PFSK-1 (cell line): ENCODE data around the gene OVOL3.

Source experiments
- FOXP2 ChIP-seq: optimal IDR thresholded peaks from 2 replicates; pipeline ENCODE3; 2011; ENCODE audit warnings: borderline replicate concordance, control low read depth, inconsistent platforms; ENCODE audit not compliant: insufficient read depth; ENCODE audit errors: extremely low read length, extremely low read depth
- POLR2AphosphoS5 ChIP-seq: IDR thresholded peaks from 2 replicates; pipeline ENCODE4 v1.6.1; 2012; ENCODE audit warnings: low read depth, mild to moderate bottlenecking, control low read depth, low read length, moderate library complexity
- SIN3A ChIP-seq: IDR thresholded peaks from 2 replicates; pipeline ENCODE4 v1.6.1; 2012; ENCODE audit warnings: mild to moderate bottlenecking, low read length, moderate library complexity, borderline replicate concordance; ENCODE audit not compliant: insufficient read depth
- TAF1 ChIP-seq: IDR thresholded peaks from 2 replicates; pipeline ENCODE4 v1.6.1; 2012; ENCODE audit warnings: low read length, control low read depth, borderline replicate concordance; ENCODE audit not compliant: insufficient read depth
- TF ChIP-seq, protein P1 (sequence below), 2 experiments: IDR thresholded peaks; 2 replicates each; pipeline versions ENCODE4 v1.6.1 to v1.8.0; 2011 to 2012; ENCODE audit warnings: low read depth in 2 of 2, low read length in 2 of 2, control low read depth in 1 of 2, inconsistent platforms in 1 of 2, mild to moderate bottlenecking in 1 of 2, moderate library complexity in 1 of 2; ENCODE audit not compliant: insufficient read depth in 1 of 2

The OVOL3 gene

GRCh38 chr19:36120092-36120983 is 9.4 kb downstream of the OVOL3 start:
- TF ChIP-seq TAF1 (no peak), POLR2AphosphoS5 (no peak), SIN3A (no peak)
- TF ChIP-seq, protein P1, sequence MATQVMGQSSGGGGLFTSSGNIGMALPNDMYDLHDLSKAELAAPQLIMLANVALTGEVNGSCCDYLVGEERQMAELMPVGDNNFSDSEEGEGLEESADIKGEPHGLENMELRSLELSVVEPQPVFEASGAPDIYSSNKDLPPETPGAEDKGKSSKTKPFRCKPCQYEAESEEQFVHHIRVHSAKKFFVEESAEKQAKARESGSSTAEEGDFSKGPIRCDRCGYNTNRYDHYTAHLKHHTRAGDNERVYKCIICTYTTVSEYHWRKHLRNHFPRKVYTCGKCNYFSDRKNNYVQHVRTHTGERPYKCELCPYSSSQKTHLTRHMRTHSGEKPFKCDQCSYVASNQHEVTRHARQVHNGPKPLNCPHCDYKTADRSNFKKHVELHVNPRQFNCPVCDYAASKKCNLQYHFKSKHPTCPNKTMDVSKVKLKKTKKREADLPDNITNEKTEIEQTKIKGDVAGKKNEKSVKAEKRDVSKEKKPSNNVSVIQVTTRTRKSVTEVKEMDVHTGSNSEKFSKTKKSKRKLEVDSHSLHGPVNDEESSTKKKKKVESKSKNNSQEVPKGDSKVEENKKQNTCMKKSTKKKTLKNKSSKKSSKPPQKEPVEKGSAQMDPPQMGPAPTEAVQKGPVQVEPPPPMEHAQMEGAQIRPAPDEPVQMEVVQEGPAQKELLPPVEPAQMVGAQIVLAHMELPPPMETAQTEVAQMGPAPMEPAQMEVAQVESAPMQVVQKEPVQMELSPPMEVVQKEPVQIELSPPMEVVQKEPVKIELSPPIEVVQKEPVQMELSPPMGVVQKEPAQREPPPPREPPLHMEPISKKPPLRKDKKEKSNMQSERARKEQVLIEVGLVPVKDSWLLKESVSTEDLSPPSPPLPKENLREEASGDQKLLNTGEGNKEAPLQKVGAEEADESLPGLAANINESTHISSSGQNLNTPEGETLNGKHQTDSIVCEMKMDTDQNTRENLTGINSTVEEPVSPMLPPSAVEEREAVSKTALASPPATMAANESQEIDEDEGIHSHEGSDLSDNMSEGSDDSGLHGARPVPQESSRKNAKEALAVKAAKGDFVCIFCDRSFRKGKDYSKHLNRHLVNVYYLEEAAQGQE (IDR thresholded peaks at IDR 0.05; ENCODE audit: insufficient read depth in 1 of 2, low read depth in 2 of 2, low read length in 2 of 2): no peak

- no peak for TF ChIP-seq POLR2AphosphoS5
- TF ChIP-seq TAF1: no peak
- no peak for TF ChIP-seq SIN3A
Observed at GRCh38 chr19:36120984-36121358, 10.0 kb downstream of the OVOL3 start.

DNA sequence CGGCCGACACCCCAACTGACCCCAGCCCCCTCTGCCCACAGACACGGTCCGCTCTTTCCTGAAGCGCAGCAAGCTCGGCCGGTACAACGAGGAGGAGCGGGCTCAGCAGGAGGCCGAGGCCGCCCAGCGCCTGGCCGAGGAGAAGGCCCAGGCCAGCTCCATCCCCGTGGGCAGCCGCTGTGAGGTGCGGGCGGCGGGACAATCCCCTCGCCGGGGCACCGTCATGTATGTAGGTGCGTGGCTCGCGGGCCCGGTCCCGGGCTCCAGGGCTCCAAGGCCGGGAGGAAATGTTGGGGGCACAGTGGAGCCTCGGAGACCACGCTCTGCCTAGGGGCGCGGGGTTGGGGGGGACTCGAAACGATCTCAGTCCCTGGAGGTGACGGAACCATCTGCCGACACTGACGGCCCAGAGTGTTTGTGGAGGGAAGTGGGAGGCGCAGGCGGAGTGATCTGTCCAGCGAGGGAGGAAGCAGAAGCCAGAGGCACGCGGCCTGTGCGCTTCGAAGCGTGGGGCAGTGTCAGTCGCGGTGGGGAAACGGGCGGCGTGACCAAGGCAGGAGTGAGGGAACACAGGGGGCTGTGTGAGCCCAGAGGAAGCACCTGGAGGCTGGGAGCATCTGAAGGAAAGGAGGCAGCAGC is 10.7 kb downstream of the OVOL3 start:
- TF ChIP-seq, protein P1 (IDR thresholded peaks at IDR 0.05; ENCODE audit: insufficient read depth in 1 of 2, low read depth in 2 of 2, low read length in 2 of 2): no peak
- TF ChIP-seq SIN3A: no peak
- TF ChIP-seq TAF1: no peak
- TF ChIP-seq FOXP2: no peak
- no peak for TF ChIP-seq POLR2AphosphoS5

GRCh38 chr19:36125557-36125956 is 14.6 kb downstream of the OVOL3 start:
- TF ChIP-seq, protein P1 (IDR thresholded peaks at IDR 0.05; ENCODE audit: insufficient read depth in 1 of 2, low read depth in 2 of 2, low read length in 2 of 2): no peak
- no peak for TF ChIP-seq POLR2AphosphoS5
- no peak for TF ChIP-seq SIN3A
- no peak for TF ChIP-seq FOXP2
- TF ChIP-seq TAF1: no peak

DNA sequence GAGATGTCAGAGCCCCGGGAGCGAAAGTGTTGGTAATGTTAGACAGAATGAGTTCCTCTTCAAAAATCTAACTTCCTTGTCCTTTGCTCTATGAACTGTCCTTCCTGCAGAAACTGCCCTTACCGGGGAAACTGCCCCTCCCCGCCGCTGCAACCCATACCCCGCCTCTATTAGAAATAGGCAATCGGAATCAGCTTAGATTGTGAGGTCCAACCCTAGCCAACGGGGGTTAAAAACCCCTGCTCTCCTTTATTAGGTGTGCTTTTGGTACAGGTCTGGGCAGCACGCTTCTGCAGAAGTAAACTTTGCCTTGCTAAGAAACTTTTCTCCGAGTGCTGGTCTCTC is 17.4 kb downstream of the OVOL3 start:
- no peak for TF ChIP-seq SIN3A
- TF ChIP-seq, protein P1 (IDR thresholded peaks at IDR 0.05; ENCODE audit: insufficient read depth in 1 of 2, low read depth in 2 of 2, low read length in 2 of 2): no peak
- no peak for TF ChIP-seq TAF1
- TF ChIP-seq FOXP2: no peak
- no peak for TF ChIP-seq POLR2AphosphoS5
